ENCODE measurements around the gene MINDY1.
A peak's percentile ranks its signal among the peaks of the same experiment; 100 is the strongest.

MINDY1 gene

GRCh38 chr1:150974580-150975478 lies 31.9 kb downstream of the MINDY1 start, which contains the start of gene CERS2:
Gene CERS2 (minus strand): TSS chr1:150974835. CDS start chr1:150969090, 5,745 bp downstream.
- DNase-seq (ENCODE audit: low spot score) = peak; percentile 90
- in situ Hi-C loops (cut with MboI; ENCODE audit: low pct_unique_long_range_greater_than_20kb, low sequenced_read_pairs, unreplicated experiment) = loop anchor here (25.0 kb wide), 1 partner anchor 738 kb away; the partner anchor contains the start of gene ANP32E
- TF ChIP-seq, protein P1, sequence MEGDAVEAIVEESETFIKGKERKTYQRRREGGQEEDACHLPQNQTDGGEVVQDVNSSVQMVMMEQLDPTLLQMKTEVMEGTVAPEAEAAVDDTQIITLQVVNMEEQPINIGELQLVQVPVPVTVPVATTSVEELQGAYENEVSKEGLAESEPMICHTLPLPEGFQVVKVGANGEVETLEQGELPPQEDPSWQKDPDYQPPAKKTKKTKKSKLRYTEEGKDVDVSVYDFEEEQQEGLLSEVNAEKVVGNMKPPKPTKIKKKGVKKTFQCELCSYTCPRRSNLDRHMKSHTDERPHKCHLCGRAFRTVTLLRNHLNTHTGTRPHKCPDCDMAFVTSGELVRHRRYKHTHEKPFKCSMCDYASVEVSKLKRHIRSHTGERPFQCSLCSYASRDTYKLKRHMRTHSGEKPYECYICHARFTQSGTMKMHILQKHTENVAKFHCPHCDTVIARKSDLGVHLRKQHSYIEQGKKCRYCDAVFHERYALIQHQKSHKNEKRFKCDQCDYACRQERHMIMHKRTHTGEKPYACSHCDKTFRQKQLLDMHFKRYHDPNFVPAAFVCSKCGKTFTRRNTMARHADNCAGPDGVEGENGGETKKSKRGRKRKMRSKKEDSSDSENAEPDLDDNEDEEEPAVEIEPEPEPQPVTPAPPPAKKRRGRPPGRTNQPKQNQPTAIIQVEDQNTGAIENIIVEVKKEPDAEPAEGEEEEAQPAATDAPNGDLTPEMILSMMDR (IDR thresholded peaks at IDR 0.05; ENCODE audit: extremely low read depth, insufficient read depth, missing control alignments) = no peak

- TF ChIP-seq, protein P1 (IDR thresholded peaks at IDR 0.05; ENCODE audit: extremely low read depth, insufficient read depth, missing control alignments) = peak; percentile 1
- peak; percentile 78 for DNase-seq (ENCODE audit: low spot score)
- in situ Hi-C loops (cut with MboI; ENCODE audit: low pct_unique_long_range_greater_than_20kb, low sequenced_read_pairs, unreplicated experiment) = loop anchor here (25.0 kb wide), 1 partner anchor 737 kb away; the partner anchor contains the start of gene ANP32E
Measured at GRCh38 chr1:150973836-150974579, 32.7 kb downstream of the MINDY1 start.

DNA sequence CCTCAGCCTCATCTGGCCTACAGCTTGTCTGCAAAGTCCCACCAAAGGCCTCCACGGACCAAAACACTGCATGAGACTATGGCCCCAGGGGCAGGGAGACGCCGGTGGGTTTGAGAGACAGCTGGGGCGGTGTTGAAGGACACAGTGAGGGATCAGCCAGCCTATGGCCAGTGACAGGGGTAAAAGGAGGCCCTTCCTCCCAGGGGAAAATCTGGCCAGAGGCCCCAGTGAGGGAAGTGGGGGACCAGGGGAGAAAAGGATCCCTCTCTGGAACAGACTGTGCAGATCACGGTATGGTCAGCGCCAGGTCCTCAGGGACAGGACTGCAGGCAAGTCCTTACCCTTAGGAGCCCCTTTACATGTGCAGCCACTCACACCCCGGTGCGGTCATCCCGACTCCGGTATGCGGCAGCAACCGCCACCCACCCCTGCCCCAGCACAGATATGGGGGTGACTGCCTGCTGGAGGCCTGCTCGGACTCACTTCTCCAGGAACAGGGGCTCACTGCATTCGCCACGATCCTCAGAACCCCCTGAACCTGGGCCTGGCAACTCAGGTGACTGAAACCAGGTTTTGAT lies 33.4 kb downstream of the MINDY1 start:
- peak; percentile 42 for DNase-seq (ENCODE audit: low spot score)
- TF ChIP-seq, protein P1 (IDR thresholded peaks at IDR 0.05; ENCODE audit: extremely low read depth, insufficient read depth, missing control alignments) = no peak
- in situ Hi-C loops (cut with MboI; ENCODE audit: low pct_unique_long_range_greater_than_20kb, low sequenced_read_pairs, unreplicated experiment) = loop anchor here (25.0 kb wide), 1 partner anchor 736 kb away; the partner anchor contains the start of gene ANP32E

DNA sequence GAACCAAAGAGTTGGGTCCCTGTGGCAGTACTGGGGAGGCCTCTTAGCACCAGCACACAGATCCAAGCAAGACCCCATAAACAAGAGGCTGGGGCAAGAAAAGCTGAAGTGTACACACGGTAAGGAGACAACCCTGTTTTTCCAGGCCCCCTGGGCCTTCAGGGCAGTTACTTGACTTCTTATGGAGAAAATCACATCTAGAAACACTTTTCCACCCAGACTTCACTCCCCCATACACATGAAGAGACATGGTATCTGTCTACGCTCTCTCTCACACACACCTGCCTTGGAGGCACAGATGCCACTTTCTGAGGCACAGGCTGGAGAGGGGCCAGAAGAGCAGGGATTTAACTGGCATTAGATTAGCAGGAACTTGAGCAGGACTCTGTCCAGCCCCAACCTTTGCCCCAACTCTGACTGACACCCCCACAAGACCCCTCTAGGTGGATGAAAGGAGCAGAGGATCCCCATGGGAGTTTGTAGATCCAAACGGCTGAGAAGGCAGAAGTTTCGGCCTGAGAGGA lies 34.2 kb downstream of the MINDY1 start:
- in situ Hi-C loops (cut with MboI; ENCODE audit: low pct_unique_long_range_greater_than_20kb, low sequenced_read_pairs, unreplicated experiment) = loop anchor here (25.0 kb wide), 1 partner anchor 735 kb away; the partner anchor contains the start of gene ANP32E
- TF ChIP-seq, protein P1 (IDR thresholded peaks at IDR 0.05; ENCODE audit: extremely low read depth, insufficient read depth, missing control alignments) = no peak
- no peak for DNase-seq (ENCODE audit: low spot score)

- no peak for DNase-seq (ENCODE audit: low spot score)
- in situ Hi-C loops (cut with MboI; ENCODE audit: low pct_unique_long_range_greater_than_20kb, low sequenced_read_pairs, unreplicated experiment) = loop anchor here (25.0 kb wide), 1 partner anchor 734 kb away; the partner anchor contains the start of gene ANP32E
- TF ChIP-seq, protein P1 (IDR thresholded peaks at IDR 0.05; ENCODE audit: extremely low read depth, insufficient read depth, missing control alignments) = no peak
Measured at GRCh38 chr1:150971583-150972416, 34.9 kb downstream of the MINDY1 start.
